Measurements from ENCODE around the gene ERI3.

DNA sequence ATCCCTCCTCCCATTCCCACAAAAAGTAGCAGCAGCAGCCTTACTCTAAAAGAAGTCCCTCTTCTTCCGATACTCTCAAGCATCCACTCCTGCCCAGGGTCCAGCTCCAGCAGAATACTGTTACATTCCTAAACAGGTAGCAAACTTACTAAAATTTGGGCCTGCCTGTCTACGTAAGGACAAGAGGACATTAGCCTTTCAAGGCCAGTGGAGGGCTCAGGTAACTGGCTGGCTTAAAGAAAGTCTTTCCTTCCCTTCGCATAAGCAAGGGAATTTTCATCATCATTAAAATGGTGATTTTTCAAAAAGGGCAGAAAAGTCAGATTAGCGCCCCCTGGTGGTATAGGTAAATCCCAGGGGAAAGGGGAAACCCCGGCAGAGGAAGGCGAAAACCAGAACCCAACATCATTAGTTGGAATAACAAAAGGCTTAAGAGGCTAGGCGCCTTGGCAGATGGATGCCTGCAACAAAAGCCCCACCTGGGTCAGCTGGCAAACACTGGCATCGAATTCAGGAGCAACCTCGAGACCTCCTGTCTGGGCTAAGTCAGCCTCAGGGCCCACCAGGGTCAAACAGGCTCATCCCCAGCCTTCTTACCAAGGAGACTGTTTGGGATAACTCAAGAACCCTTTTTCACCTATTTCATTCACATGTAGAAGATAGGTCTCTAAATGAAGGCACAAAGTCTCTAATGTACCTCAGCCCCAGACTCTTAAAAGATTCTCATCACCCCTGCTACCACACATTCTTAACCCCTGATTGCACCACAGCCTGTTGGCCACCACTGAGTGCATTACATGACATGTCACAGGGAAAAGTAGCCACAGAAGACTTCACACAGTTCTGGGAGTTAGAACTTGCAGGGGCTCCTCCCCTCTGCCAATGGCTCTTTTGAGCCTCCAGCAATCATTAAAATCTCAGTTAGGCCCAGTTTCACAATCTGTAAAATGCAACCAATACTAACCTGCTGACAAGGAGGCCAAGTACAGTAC, 36.7 kb downstream of the ERI3 start:
- TF ChIP-seq POLR2A (IDR thresholded peaks at IDR 0.05; ENCODE audit: low read length) (no peak), GATA1 (IDR thresholded peaks at IDR 0.05; ENCODE audit: low read depth, low read length) (no peak)
